HTR-8/SVneo (cell line): ENCODE data around the gene ROBO2.
"Not testable (repeated sequence)": the region's sequence is repeated elsewhere in the genome, so short reads cannot be mapped to it uniquely, and the experiment has no call there.

ENCODE experiments used
- DNase-seq: peaks from one replicate; pipeline ENCODE4 v3.0.0; 2011; ENCODE audit warnings: low spot score, mixed read lengths; ENCODE audit not compliant: insufficient read length
- FAIRE-seq: peaks from 2 replicates; lab custom pipeline; 2011; peaks lifted over from hg19 to GRCh38; lab: Jason Lieb, UNC

The ROBO2 gene

DNA sequence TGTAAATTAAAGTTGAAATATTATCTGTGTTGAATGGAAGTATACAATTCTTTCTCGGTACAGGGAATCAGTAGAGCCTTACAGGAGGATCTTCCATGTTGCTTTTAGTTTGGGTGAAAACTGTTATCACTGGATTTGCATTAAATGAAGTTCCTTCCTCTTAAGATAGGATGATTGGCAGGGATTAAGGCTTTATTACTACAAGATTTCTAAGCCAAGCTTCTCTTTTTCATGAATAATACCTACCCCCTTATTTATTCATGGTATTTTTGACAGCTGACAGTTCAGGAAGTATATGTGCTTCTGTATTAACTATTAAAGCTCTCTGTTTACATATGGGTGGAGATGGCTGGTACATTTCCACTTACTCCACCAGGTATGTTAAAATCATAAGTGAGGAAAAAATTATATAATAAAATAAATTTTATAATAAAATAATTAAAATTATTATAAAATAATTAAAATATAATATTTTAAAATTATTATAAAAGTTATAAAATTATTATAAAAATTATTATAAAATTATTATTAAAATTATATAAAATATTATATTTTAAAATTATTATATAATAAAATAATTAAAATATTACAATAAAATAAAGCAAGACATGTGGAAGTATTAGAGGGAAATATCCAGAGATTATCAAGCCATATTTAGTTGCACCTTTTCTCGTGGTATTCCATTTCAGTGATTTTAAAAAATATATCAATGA, 332.9 kb downstream of the ROBO2 start:
- FAIRE-seq (no peak), DNase-seq (no peak)

DNA sequence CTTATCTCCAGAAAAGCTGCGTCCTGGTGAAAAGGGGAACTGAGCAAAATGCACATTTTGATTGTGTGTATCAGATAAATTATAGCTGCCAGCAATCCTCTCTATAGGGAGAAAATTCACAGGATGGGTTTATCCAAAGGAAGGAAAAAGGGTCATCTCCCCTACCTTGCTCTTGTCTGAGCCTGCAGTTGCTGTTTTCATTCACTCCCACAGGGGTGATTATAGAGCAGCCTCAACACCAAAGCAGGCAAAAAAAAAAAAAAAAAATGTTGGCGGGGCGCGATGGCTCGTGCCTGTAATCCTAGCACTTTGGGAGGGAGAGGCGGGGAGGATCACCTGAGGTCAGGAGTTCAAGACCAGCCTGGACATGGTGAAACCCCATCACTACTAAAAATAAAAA, 333.7 kb downstream of the ROBO2 start:
- DNase-seq (no peak), FAIRE-seq (no peak)

DNA sequence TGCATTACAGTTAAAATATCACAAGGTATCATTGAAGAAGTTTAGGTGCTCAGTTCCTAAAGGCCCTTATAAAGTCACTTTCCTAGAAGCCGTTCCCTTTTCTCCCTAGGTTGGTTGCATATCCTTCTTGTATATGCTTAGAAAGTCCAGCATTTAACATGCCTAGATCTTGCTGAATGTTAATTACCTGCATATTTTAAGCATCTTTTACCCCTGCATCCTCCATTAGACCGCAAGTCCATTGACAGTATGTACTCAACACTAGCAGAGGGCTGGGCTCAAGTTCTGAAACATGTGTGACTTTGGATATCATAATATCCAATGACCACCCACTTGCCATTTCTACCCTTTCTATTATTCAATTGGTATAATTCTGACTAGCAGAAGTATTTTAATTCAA, 336.6 kb downstream of the ROBO2 start:
- DNase-seq: no peak

DNA sequence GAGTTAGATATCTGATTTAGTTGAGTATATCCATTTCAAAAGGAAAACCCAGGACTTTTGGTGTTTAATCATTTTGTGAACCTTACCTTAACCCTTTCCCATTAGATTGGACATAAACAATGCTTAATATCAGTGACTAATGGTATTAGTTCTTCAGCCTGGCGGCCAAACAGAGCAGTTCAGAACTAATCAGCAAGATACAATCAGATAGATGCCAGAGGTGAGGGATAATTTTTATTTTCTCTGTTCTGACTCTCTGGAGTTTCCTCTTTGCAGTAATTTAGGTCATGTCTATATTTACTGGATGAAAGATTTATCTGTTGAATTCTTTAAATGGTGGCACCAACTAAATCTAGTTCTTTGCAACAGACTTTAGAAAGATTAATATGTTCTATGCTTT, 337.8 kb downstream of the ROBO2 start:
- FAIRE-seq: no peak
- no peak for DNase-seq

More for the DNA sequence above, 336.6 kb downstream of the ROBO2 start:
- no peak for FAIRE-seq

DNA sequence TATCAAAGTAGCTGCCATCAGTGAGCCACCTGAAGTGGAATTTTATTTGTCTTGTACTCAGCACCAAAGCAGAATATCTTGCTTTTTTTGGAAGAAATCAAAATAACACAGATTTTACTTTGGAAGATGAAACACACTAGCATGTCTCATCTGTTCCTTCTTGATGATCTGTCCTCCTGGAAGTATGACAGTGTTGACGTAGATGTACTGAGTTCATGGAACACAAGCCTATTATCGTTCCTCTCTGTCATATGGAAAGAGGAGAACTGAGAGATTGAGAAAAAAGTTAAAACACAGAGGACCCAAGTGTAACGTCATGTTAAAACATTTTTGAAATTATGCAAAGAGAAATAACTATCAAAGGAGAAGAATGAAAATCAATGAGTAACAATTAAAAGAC, 340.2 kb downstream of the ROBO2 start:
- no peak for DNase-seq
- no peak for FAIRE-seq

DNA sequence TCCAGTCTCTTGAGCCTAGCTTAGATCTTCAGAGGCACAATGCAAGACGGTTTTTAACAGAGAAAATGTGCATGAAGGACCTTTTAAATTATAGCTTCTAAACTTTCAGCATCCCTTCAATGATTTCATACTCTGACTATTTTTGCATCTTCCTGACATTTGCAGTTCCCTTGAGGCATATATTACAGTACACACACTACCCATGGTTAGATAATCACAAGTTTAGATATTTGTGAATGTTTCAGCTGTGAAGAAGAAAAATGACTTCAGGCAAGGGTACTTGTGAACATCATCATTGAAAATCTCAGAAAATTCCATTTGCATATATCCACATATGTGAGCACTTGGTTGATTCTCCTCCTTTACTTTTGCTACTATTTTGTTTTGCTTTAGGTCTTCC, 341.5 kb downstream of the ROBO2 start:
- FAIRE-seq (no peak), DNase-seq (no peak)

DNA sequence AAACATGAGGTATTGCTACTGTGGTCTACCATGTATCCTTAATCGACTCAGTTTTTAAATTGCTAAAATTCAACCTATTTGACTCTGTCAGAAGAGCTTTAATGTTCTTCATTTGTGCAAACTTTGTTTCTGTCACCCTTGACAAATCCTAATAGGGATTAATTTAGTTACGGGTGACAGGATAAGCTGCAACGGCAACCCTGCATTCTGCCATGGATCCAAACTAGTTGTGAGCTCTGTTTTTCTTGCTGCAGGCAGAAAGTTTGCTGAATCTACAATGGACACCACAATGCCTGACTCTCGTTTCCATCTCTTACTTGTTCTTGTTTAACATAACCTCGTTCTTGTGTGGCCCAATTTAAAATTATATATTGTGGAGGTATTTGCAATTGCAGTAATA, 352.3 kb downstream of the ROBO2 start:
- no peak for FAIRE-seq
- DNase-seq: no peak

DNA sequence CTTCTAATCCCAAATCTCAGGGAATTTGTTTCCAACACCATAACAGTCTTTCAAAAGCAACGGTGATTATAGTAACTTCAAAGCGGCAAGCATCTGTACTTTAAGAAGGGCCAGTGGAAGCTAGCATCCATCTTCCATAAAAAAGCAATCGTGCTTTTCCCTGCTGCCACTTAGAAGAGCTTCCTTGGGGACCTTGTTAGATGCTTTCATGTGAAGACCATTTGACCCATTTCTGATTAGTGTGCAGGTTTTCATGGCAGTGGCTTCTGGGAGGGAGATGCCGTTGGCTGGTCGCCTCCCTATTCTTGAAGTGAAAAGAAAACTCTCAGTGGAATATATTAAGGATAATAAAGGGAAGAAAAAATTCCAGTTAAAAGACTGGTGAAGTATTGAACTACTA, 354.1 kb downstream of the ROBO2 start:
- DNase-seq (no peak), FAIRE-seq (no peak)

DNA sequence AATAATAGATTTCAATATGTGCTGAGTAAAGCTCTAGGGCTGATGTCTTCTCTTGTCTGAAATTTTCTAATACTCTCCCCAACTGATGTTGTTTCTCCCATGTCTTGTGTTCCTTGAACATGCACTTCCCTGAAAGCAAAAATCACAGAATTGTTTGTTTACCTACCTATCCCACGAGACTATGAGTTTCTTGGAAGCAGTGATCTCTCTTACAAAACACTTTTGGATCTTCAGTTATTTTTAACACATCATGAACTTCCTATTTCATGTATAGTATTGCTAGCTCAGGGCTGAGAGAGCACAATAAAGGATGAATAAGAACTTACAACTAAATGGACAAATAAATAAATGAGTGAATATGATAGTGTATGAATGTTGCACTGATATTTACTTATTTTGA, 365.0 kb downstream of the ROBO2 start:
- FAIRE-seq (no peak), DNase-seq (no peak)

DNA sequence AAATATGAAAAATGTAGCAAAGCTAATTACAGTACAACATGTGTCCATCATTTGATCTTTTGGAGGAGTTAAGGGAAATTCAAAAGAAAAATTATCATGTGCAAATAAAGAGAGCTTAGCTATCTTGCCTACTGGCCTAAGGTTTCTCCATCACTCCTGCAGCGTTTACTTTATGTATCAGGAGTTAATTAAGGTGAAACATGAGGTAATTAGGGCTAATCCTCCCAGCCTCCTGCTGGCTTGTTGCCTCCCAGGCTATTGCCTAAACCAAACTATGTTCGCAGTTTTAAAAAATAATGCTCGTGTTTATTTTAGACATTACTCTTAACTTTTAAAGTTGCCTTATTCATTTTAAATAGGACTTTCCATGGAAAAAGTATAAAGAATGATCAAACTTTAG, 367.5 kb downstream of the ROBO2 start:
- DNase-seq (no peak), FAIRE-seq (no peak)

DNA sequence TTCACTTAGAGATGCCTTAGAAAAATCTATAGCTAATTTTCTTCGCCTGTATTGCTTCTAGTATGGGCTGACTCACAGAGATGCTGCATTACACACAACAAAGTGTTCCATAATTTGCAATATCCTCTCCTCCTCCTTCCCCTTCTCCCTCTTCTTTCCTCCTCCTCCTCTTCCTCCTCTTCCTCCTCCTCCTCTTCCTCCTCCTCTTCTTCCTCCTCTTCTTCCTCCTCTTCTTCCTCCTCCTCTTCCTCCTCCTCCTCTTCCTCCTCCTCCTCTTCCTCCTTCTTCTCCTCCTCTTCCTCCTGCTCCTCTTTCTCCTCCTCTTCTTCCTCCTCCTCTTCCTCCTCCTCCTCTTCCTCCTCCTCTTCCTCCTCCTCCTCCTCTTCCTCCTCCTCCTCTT, 370.4 kb downstream of the ROBO2 start:
- not testable (repeated sequence) for FAIRE-seq, DNase-seq

DNA sequence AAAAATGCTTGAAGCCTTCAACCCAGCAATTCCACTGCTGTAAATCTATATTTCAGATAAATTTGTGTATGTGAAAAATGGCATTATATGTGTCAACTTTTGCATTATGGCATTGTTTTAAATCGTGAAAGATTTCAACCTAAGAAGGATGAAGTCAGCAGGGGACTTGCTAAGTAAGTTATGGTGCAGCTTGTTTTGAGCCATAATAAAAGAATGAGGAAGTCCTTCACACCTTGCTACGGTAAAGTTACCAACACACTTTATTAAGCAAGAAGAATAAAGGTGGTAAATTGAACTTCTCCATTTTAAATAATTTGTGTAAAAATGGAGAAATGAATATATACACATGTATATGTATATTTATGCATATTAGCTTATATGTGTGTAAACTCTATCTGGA, 371.4 kb downstream of the ROBO2 start:
- DNase-seq (no peak), FAIRE-seq (no peak)

DNA sequence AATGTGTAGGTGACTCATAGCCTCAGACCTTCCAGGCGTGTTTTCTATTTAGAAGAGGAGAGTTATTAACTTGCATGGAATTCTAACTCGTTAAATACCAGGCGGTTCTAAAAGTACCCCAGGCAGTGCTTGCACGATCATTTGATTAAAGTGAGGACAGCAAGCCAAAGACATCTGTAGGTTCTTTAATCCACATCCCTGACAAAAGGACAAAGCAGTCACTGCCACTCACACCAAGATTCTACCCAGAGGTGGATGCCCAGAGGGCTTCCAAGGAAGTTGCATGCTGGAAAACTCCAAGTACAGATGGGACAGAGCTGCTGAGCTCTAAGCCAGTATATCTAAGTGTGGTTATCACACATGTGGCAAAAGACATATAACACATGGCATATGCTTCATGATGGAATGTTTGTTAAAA, 372.1 kb downstream of the ROBO2 start:
- FAIRE-seq (no peak), DNase-seq (no peak)

DNA sequence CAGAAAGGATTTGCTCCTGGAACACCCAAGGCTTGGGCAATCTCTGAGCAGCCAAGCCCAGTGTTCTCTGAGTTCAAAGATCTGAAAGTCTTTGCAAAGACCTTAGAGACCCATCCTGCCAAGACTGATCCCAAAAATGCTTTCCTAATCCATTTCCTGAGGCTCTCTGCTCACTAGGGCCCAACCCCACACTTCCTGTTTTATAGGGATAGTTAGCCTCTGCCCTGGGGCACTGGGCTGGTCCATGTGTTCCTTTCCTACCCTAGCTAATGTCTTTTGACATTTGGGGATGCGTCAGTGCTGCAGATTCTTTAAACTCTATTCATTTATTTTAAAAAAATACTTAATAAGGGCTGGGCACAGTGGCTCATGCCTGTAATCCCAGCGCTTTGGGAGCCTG, 372.7 kb downstream of the ROBO2 start:
- FAIRE-seq (no peak), DNase-seq (no peak)

DNA sequence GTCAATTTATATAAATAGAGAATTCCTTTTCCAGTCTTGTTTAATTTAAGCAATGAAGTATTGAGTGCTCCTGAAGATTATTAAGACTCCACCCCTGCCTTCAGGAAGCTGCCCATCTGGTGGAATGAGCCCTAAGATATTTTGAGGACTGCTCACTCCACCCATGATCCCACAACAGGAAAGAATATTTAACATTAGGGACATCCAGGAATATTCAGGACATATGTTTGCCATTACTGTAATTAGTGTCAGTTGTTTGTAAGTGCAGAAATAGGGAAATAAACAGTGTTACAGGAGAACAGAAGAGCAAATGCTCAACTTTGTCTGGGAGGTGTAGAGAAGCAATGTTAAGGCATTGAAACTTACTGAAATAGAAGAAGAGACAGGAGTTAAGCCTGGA, 375.0 kb downstream of the ROBO2 start:
- DNase-seq (no peak), FAIRE-seq (no peak)

DNA sequence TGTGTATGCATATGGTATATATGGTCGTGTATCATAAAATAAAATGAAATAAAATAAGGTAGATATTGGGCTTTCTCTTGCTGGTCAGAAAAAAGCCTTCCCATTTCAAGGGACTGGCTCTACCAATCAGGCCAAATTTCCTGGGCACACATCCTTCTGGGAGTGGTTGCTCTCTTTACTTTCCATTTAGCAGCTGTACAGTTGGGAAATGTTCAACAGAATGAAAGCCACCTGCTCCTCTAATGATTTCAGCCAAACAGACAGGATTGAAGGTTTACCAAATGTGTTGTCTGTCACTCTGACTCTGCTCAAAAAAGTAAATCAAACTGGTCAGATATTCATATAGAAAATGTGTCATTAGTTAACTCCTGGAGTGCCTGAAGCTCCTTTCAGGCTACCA, 380.4 kb downstream of the ROBO2 start:
- FAIRE-seq (no peak), DNase-seq (no peak)

DNA sequence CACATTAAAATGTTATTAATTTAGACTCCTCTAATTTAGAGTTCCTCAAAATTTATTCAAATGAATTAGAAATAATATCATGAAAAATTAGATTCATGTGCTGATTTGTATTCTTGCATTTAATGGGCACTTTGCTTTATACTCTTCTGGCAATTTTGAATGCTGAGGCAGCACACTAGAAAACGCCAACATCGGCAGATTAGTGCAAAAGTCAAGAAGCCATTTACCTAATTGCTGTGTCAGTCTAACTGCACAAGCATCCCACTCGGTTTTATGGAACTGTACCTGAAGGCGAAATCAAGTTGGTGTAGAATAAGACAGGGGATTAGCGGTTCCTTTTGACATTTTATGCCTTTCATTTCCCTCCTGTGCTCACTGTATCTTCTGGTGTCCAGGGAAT, 382.0 kb downstream of the ROBO2 start:
- DNase-seq: no peak
- no peak for FAIRE-seq

DNA sequence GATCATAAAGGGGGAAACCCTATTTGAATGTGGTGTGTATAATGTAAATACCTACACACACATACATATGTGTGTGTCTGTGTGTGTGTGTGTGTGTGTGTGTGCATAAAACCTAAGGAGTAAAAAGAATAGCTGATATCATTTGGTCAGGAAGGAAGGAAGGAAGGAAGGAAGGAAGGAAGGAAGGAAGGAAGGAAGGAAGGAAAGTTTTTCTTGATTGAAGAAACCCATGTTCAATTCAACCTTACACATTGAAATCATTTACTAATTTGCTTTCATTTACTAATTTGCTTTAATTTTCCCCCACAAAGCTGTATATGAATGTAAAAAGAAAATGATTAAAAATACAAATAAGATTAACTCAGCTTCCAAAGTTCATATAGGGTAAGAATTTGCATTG, 386.6 kb downstream of the ROBO2 start:
- FAIRE-seq: no peak
- DNase-seq: no peak

DNA sequence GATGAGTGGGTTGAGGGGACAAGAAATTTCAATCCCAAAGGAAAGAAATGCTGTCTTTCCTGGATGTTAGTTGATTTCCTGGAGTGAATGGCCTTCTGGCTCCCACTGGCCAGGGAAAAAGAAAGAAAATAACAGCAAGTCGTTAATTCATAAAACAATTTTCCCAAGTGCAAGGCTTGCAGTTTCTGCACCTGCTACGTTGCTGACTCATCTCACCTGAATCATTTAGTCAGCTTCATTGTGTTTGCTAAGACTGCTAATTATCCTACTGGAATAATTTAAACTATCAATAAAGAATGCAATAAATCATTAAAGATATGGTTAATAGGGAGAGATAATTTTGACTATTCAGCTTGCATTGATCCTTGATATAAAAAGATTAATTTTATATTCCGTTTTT, 387.6 kb downstream of the ROBO2 start:
- DNase-seq (no peak), FAIRE-seq (no peak)

DNA sequence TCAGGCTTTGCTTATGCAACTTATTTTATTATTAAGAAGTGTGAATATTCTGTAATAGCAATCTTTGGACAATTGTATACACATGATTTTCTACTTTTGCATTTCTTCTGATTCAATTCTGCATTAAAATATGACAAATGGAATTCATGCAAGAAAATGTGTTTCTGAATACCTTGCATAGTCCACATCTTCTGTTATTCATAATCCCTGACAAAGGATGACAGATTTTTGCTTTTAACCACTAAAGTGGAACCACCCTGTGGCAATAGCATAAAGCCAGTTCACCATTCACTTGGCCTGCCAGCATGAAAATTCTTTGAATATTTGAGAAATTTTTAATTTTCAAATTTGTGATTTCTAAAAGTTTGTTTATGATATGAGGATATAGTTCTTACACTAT, 397.0 kb downstream of the ROBO2 start:
- no peak for FAIRE-seq

DNA sequence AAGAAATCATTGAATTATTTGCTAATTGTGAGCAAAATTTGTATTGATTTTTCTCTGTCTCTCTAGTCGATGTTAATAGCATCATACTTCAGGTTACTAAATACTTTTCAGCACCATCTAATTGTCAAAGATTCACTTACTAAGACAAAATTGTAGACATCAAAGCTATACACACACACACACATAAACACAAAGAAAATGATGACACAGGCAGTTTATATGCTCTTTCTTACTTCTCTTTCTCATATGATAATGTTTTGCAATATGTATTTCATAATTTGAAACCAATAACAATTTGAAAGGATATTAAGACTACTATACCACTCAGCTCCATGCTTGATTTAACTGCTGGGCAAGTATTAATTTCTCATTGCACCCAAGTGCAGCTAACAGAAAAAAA, 406.2 kb downstream of the ROBO2 start:
- FAIRE-seq: no peak
- DNase-seq: no peak

More for the DNA sequence above, 397.0 kb downstream of the ROBO2 start:
- no peak for DNase-seq

DNA sequence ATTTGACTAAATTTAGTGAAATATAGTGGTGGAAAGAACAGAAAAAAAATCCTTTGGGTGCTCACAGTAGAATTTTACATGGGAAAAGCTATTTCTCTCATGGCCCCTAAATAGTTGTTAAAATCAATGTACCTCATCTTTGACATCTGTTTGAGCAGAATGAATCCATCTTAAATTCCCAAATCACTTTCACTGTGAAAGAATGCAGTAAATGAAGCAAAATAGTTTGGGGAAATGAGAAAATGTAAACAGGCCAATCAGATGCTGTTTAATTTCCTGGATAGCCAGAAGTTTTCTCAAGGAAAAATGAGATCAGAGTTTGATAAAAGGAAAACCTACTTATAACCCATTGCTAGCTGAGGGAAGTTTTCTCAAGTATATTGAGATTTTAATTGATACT, 406.9 kb downstream of the ROBO2 start:
- no peak for DNase-seq
- FAIRE-seq: no peak
